Measurements from ENCODE around the gene CIC.

CIC gene

DNA sequence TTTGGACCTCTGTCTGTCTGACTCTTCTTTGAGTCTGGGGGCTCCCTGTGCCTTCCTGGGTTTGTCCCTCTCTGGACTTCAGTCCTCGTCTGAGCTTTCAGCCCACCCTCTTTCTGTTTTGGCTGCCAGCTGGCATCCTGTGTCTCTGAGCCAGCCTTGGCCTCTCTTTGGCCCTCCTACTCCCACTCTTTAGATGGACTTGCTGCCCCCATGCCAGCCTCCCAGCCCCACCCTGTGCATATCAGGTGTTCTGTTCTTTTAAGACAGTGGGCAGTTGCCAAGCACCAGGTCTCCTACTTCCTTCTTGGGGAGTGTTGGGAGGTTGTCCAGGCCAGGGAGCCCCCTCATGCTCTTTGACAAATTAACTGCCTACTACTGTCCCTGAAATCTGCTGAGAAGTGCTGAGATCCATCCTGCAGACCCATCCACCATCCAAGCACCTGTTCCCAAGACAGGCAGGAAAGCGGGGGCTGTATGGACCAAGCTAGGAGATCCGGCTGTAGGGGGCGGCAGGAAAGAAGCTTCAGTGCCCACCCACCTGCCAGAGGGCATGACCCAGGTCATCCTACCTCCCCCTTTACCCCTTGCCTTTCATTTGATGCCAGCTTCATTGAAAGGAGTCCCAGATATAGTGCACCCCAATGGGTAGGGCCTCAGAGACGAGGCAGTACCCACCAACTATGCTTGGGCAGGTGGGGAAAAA lies 9.6 kb downstream of the CIC start:
- DNase-seq: no peak

DNA sequence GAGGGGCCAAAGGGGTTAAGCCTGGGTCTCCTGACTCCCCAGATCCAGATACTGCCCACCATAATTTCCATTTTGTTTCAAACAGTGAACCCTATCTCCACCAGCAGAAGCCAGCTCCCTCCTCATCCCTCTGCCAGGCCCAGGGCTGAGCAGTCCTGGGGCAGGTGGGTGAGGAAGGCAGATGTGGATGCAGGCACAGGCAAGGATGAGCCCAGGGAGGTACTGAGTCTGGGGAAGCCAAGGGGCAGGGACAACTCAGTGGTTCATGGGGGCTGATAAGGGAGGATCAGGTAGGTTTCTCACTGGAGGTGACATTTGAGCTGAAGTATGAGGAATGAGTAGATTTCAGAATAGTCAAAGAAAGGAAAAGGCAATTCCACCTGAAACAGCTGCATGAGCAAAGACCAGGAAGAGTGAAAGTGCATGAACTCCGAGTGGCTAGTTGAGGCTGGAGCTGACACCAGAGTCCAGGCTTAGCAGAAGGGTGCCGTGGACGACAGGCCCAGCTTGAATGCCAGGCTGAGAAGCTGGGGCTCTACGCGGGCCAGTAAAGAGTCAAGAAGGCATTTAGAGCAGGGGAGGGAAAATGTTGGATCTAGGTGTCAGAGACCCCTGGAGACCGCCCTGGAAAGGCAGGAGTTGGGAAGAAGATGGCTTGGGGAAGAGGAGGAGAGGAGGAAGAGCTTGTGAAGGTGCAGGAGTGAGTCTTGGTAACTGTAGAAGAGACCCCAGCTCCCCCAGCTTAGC lies 10.3 kb downstream of the CIC start:
- peak in 1 of 2 experiments; percentile 28 for DNase-seq

DNA sequence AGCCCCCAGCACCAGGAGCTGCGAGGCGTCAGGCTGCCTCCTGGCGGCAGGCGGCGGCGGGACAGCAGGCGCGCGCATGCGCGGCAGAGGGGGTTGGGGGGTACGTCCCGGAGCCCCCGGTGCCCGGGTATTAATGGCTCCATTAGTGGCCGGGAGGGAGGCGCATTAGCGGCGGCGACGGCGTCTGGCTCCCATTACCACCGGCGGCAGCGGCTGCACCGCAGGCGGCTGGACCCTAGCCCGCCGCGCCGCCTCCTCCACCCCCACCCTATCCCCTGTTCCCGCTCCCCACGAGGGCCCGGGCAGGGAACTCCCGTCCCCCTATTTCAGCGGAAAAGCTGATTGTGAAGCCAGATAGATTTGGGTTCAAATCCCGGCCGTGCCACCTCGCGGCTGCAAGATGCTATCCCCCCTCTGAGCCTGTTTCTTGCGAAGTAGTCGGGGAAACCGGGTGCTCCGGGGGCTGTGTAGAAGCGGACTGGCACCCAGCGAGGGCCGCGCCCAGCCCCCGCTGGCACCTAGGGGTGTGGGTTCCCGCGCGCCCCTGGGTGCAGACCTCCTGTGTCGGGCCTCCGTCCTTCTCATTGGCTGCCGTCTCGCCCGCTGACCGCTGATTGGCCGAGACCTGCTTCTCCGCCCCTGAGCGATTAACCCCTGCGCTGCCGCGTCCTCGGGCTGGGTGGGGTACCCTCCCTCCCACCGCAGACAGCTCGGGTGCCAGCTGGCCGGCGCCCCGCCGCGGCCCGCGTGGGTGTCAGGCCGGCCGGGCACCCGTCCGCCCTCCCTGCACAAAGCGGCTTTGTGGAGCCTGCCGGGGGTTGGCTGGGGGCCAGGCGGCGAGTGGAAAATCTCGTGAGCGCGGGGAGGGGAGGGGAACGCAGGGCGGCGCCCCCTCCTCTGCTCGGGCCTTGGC lies 11.1 kb downstream of the CIC start:
- DNase-seq: peak; percentile 59 to 79

DNA sequence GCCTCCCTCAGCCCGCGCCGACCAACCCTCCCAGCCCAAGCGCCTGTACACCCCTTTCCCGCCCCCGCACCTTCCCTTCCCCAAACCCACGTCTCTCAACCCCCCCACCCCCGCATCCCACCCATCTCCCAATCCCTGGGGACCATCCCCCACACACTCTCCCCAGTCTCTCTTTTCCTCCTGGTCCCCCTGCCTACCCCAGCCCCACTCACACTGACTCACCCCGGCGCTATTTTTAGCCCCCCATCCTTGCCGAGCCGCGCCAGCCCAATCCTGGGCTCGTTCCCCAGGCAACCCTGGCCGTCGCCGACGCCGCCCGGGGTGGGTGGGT lies 11.7 kb downstream of the CIC start:
- no peak for DNase-seq

DNA sequence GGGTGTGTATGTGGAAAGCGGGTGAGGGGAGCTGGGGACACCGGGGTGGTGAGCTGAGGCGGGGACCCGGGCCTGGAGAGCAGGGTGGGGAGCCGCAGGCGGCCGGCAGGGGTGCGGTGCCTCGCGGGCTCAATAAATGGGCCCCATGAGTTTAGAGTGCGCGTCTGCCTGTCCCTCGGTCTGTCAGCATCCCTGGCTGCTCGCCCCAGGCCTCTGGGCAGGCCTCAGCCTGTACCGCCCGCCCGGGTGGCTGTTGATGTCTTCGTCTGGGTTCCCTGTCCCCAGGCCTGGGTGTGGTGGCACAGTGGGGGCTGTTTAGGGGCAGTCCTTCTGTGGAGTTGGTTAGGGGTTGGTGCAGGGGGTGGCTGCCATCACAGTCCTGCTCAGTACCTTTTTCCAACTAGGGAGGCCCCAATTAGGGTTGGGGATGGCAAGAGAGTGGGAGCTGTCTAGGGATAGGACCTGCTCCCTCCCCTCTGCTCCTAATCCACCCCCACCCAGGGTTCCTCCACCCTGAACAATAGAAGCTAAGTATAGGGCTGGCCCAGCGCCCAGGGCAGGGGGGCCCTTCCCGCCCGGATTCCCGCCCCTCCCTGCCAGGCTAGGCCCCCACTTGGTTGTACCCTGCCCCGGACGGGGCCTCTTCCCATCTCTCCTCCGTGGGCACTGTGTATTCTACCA lies 12.2 kb downstream of the CIC start:
- no peak for DNase-seq

DNA sequence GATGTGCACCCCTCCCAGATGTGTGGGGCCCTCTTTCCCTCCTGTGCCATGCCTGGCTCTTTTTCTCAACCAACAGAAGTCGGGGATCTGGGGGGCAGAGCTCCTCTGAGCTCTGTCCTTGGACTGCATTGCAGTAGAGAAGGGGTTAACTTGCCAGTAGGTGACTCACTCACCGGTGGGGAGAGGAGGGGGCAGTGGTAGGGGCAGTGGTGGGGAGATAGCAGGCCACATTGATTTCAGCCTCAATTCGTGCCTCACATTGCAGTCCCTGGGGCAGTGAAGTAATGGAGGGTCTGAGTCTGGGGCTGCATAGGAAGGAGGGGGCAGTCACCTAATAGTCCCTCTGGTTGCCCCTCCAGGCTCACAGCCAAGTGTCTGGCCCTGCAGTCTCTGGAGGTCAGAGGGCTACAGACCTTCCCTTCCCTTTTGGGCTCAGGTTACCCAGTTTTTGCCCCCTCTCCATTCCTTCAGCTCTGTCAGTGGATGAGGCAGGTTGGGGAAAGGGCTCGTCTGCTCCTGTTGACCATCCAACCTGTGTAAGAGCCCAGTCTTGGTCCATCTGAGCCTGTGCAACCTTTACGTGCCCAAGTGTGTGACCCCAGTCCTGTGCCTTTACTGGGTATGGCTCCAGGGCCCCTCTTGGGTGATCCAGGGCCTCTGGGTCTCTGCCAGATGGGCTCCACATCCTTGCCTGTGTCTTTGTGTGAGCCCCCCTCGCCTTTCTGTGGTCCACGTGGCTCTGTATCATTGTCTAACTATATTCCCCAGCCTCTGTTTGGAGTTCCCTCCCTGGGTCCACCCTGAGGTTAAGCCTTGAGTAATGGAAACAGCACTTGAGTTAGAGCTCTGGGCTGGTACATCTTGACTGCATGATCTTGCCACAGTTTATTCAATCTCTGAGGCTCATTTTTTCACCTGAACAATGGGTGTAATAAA lies 13.0 kb downstream of the CIC start:
- no peak for DNase-seq

DNA sequence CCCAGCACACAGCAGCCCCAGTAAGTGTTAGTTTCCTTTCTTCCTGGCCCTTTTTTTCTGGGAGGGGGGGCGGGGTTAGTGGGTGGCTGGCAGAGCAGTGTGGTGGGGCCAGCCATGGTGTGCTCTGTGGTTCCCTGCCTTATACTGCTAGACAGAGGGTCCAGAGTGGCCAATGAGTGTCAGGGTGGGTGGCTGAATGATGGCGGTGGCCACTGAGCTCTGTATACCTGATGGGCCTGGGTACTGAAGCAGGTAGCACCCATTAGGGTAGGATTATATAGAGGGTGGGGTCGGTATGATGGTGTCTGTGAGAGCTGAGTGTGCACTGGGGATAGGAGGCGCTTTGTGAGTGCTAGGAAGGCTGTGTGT lies 13.8 kb downstream of the CIC start:
- no peak for DNase-seq

DNA sequence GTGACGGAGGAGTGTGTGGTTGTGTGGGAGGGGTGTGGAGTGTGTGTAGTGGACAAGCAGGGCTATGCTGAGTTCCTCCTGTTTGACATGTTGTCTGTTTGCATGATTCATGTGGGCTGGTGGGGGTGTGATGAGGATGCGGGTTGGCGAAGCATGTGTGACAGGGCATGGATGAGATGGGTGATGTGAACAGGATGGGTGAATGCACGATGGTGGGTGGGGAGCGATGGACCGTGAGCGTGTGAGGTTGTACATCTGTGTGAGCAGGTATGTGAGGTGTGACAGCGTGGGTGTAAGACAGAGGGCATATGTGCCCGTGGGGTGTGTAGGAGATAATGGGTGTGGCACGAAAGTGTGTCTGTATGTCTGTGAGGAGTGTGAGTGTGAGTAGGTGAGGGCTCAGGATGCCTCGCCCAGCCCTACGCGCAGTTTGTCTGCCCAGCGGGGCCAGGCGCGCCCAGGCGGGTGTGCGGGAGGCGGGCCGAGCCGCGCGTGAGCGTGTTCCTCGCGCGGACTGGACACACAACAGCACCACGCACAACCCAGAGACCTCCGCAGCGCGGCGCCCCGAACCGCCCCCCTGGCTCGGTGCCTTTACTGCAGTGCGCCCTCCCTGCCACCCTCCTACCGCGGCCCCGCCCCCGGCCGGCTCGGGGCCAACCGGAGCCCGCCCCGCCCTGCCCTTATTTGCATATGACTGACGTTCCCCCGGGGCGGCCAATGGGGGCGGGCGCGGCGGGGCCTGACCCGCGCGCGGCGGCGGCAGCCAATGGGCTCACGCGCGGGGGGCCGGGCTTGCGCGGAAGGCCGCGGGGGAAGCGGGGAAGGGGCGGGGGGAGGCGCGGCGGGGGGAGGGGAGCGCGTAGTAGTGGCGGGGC lies 14.4 kb downstream of the CIC start:
- peak; percentile 49 to 79 for DNase-seq

DNA sequence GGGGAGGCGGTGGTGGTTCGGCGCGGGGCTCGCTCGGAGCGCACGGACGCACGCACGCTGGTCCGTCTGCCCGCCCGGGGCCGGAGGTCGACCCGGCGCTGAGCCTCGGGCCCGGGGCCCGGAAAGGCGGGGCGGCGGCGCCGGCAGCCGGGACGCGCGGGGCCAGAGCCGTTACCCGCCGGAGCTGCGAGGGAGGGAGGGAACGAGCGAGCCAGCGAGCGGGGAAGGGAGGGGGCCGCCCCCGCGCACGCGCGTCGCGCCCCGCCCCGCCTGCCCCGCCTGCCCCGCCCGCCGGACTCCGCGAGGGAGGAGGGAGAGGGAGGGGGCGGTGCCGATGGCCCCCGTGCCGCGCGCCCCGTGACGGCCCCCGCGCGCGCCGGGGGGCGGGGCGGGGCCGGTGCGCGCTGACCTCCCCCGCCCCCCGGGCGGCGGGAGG lies 15.0 kb downstream of the CIC start:
- peak in 1 of 2 experiments; percentile 60 for DNase-seq

DNA sequence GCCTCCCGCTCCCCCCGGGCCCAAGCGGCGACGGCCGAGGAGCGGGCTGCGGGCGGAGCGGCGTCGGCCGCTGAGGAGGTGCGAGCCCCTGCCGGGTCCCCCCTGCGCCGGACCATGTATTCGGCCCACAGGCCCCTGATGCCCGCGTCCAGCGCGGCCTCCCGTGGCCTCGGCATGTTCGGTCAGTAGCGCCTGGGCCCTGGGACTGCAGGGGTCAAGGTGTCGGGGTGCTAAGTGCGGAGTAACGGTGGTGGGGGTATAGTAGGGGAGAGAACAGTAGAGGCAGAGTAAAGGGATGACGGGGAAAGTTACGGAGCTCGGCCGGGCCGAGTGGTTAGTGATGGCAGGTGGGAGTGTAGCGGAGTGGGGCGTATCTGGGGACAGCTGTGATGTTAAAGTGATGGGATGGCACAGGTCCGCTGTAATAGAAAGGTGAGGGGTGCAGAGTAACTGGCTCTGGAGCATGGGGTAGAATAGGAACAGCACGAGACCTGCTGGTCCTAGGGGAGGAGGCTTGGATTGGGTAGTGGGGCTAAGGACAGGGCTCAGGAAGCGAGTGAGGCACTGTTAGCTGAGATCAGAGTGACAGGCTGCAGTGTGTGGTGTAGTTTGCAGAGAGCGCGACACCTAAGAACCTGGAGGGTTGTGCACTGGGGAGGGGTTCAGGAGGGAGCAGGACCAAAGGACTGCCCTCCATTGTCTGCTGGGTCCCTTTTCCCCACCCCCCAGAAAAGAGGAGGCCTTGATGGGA lies 15.7 kb downstream of the CIC start:
- DNase-seq: no peak

DNA sequence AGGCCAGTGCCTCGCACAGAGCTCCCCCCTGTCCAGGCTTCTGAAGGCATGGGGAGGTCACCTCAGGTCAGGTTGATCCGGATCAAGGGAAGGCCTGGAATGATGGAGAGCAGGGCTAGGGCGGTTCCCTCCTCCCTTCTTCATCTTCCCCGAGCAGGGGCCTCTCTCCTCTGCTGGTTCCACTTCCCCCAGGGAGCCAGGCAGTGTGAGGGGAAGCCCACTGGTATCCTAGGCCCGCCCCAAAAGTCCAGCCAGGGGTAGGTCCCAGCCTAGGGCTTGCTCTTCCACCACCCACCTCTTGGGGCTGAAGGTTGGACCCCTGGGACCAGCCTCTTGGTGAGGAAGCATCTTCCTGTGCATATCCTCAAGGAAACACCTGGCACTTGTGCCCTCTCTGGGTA lies 16.5 kb downstream of the CIC start:
- no peak for DNase-seq

DNA sequence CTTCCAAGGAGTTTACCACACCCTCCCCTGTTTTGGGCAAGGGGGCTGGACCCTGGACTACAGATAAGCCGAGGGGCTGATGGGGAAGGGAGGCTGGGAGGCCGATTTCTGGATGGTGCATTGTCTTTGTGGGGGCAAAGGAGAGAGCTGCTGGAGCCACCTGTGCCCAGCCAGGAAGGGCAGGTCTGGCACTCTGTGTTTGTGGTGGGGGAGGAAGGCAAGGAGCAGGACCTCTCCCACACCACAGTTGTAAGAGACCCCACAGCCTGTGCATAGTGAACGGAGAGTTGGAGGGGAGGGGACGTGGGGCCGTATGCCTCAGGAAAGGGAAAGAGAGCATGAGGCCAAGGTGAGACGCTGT lies 16.9 kb downstream of the CIC start:
- no peak for DNase-seq

DNA sequence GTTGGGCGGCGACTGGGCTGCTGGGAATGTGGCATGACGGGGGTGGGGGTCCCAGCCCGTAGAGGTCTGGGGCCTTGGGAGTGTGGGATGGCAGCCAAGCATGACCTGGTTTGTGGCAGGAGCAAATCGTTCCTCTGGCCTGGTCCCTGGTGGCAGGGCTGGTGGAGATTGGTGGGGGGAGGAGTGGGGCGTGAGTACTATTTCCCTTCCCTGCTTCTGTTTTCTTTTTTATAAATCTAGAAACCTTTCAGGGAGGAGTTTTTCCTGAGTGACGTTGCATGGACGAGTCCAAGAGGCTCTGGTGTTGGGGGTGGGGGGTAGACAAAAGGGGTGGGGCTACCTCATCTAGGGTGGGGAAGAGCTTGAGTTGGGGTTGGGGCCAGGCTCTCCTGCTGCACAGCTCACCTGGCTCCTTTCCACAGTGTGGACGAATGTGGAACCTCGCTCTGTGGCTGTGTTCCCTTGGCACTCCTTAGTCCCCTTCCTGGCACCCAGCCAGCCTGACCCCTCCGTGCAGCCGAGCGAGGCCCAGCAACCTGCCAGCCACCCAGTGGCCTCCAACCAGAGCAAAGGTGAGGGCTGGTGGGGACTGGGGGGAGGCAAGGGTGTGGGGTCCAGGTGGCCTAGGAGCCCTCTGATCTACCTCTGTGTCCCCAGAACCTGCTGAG lies 17.4 kb downstream of the CIC start:
- no peak for DNase-seq

DNA sequence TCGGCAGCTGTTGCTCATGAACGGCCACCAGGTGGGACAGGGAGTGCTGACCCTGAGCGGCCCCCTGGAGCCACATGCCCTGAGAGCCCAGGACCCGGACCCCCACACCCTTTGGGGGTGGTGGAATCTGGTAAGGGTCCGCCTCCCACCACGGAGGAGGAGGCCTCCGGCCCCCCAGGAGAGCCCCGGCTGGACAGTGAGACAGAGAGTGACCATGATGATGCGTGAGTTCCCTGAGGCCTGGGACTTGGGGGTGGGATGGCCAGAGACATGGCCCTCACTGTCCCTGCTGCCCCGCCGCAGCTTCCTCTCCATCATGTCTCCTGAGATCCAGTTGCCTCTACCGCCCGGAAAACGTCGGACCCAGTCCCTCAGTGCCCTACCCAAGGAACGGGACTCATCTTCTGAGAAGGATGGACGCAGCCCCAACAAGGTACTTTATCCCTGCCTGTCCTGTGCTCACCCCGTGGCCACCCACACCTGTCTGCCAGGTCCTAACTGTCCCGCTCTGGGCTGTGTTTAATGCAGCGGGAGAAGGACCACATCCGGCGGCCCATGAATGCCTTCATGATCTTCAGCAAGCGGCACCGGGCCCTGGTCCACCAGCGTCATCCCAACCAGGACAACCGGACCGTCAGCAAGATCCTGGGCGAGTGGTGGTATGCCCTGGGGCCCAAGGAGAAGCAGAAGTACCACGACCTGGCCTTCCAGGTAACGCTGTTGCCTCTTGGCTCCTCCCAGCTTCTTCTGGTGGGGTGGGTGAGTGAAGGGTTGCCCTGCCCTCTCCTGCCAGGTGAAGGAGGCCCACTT lies 18.2 kb downstream of the CIC start:
- no peak for DNase-seq

DNA sequence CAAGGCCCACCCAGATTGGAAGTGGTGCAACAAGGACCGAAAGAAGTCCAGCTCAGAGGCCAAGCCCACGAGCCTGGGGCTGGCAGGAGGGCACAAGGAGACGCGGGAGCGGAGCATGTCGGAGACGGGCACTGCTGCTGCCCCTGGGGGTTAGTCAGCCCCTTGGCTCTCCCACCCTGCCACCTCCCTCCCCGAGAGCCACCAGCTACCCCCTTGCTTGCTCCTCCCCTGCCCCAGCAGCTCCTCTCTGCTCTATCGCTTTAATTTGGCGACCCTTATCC lies 18.7 kb downstream of the CIC start:
- no peak for DNase-seq

DNA sequence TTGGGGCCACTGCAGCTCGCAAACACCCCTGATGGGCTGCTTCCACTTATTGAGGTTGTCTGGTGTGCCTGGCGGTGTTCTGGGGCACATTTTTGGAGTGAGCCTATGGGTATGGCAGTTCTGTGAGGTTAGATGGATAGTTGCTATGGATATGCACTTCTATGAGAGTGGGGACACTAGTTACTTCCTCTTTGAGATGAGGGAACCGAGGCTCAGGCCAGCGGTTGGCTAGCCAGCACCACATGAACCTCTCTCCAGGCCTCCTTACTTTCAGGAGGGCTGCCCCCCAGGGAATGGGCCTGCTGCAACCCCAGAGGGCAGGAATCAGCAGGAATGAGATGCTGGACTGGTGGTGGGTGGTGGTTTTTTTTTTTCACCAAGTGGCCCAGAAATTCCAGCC lies 19.3 kb downstream of the CIC start:
- no peak for DNase-seq

DNA sequence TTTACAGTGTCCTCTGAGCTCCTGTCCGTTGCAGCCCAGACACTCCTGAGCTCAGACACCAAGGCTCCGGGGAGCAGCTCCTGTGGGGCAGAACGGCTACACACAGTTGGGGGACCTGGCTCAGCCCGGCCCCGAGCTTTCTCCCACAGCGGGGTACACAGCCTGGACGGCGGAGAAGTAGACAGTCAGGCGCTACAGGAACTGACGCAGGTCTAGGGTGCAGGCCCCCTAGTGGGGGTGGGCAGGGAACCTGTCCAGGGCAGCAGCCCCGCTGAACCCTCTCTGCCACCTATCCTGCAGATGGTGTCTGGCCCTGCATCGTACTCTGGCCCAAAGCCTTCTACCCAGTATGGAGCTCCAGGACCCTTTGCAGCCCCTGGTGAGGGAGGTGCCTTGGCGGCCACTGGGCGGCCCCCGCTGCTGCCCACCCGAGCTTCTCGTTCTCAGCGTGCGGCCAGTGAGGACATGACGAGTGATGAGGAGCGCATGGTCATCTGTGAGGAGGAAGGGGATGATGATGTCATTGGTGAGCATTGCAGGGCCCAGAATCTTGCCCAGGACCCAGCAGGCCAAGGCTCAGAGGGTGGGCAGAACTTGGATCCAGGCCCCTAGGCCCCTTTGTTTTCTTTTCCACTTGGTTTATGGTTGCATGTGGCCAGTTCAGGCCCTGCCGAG lies 20.0 kb downstream of the CIC start:
- no peak for DNase-seq

DNA sequence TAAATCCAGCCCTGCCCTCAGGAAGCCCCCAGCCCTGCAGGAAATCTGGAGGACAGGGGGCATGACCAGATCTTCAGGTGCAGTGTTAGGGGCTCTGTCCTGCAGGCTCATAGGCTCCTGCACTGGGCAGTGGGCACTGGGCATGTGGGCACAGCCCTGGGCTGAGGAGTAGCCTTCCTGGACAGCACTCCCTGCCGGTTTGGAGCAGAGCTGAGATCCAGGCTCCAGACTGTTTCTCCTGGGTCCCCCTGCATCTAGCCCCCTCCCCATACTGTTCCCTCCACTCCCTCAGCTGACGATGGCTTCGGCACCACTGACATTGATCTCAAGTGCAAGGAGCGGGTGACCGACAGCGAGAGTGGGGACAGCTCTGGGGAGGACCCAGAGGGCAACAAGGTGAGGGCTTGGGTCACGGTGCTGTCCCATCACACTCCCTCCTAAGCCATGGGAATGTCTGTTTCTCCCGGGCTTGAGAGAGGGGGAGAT lies 20.5 kb downstream of the CIC start:
- DNase-seq: no peak
